HG03159 (cell line): ENCODE data around the gene HMCN2.
"Not testable (repeated sequence)": the region's sequence is repeated elsewhere in the genome, so short reads cannot be mapped to it uniquely, and the experiment has no call there.

Source experiments
- ATAC-seq: cut with Tn5 transposase; IDR thresholded peaks from one replicate; pipeline ENCODE4 v1.9.1; 2021; ENCODE audit warnings: mild to moderate bottlenecking, moderate library complexity; ENCODE audit not compliant: unreplicated experiment

HMCN2 gene

DNA sequence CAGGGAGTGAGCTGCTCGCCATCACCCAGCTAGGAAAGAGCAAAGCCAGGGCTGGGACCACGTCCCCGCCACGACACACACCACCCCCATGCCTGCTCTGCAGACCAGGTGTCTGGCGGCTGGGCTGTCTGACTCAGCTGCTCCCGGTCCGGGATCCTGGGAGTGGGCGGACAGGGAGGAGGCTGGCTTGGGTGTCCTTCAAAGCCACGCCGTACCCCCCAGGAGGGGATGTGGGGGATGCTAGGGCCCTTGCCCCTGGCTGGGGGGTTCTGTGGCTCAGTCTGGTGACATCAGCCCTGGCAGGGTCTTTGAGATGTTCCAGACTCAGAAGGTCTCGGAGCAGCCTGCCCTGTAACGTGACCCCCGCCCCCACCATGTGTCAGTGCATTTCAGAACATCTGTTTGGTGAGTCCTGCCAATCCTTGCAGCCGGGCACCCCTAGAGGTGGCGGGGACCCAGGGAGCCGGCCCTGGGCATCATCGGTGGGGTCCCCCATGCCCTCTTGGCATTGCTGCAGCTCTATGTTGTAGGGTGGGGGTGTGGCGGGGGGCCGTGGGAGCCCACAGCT lies 62.3 kb downstream of the HMCN2 start:
- no peak for ATAC-seq

DNA sequence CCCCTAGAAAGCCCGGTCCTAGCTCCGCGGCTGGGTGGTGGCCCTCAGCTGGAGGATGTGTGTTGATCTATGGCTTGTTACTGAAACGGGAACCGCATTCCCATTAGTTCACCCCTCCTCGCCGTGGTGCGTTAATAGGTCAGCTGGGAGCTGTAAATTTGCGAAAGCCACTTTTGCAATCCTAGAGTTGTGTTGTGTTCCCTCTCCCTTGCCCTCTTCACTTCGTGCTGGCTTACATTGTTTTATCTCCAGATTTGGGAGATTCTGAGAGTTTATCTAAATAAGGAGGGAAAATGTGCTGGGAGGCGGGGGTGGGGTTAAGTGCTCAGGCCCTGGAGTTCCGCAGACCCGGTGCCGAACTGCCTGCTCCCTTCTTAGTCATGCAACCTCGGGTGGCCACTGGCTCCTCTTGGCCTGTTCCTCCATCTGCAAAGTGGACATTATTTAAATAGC lies 62.8 kb downstream of the HMCN2 start:
- no peak for ATAC-seq

DNA sequence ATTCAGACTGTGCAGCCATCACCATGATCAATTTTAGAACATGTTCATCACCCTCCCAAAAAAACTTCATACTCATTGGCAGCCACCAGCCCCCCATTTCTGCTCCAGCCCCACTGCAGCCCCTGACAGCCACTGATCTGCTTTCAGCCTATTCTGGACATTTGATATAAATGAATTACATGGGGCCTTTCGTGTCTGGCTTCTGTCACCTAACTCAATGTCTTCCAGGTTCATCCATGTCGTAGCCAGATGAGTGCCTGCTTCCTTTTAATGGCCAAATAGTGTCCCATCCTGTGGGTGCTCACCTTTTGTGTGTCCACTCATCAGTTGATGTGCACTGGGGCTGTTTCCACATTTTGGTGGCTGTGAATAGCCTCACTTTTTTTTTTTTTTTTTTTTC lies 63.5 kb downstream of the HMCN2 start:
- no peak for ATAC-seq

DNA sequence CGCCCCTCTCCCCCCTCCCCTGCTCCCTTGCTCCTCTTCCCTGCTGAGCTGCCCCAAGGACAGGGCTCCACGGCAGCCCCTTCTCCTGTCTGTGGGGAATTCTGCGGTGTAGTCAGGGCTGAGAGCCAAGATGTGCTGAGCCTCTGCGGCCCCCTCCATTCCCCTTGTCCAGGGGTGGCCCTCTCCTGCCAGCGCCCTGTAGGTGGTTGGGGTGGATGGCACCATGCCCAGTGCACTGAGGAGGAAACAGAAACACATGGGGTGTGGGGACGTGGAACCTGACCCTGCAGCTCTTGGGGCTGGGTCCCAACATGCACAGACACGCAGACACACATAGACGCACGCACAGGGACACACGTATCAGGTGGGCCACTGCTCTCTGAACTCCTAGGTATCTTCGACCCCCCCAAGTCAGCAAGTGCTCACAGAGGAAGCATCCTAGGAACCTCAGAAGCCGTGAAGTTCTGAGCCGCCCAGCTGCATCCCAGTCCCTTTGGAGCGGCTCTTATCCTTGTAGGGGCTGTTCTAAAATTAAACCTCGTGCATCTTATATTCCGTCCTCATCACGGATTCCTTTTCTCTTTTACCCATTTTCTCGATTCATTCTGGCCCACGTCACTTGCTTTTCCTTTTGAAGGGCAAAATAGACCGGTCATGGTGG lies 64.8 kb downstream of the HMCN2 start:
- ATAC-seq: no peak

DNA sequence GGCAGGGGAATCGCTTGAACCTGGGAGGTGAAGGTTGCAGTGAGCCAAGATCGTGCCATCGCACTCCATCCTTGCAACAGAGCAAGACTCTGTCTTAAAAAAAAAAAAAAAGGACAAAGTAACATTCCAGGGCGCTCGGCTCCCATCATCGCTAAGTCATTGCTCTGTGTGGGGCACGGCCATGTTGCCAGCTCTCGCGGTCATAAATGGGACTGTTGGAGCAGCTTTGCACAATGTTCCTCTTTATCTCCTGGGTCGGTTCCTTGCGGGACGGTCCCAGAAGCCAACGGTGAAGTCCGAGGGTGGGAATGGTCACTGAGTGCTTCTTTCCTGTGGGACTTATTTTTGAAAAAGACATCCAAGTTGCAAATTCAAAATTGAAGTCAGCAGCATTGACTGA lies 65.5 kb downstream of the HMCN2 start:
- no peak for ATAC-seq

DNA sequence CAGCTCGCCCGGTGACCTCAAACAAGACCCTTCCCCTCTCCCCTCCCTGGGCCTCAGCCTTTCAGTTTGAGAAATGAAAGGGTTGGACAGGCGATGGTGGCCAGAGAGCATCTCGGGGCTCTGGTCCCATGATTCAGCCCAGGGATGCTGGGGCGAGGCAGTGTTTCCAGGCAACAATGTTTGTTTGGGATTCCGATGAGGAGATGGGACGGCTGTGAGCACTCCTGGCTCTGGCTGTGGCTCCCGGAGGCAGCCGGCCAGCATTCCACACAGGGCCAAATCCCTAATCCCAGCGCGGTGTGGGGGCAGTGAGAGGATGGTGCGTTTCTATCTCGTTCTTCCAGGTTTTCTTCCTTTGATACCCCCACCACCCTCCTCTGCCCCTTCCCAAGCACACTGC lies 66.0 kb downstream of the HMCN2 start:
- no peak for ATAC-seq

DNA sequence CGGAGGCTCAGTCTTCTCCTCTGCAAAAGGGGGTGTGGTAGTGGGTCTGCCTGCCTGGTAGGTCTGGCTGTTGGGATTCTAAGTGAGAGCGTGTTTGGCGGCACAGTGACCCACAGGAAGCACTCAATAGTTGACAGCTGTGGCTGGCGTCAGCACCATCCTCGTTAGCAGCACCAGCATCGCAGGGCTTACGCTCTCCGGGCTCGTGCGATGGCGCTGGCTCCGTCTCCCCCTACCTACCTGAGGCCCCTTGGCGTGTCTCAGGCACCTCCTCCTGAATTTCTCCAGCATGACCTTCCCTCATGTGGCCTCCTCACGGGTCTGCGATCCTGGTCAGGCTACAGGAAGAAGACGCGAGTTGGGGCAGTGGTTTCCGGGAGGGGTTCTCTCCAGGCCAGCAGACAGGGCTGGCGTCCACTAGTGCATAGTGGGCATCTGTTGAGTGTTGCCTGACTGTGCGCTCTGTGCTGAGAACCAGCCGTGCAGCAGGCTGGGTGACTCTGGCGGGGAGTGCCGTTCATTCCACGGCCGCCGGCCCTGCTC lies 66.9 kb downstream of the HMCN2 start:
- no peak for ATAC-seq

DNA sequence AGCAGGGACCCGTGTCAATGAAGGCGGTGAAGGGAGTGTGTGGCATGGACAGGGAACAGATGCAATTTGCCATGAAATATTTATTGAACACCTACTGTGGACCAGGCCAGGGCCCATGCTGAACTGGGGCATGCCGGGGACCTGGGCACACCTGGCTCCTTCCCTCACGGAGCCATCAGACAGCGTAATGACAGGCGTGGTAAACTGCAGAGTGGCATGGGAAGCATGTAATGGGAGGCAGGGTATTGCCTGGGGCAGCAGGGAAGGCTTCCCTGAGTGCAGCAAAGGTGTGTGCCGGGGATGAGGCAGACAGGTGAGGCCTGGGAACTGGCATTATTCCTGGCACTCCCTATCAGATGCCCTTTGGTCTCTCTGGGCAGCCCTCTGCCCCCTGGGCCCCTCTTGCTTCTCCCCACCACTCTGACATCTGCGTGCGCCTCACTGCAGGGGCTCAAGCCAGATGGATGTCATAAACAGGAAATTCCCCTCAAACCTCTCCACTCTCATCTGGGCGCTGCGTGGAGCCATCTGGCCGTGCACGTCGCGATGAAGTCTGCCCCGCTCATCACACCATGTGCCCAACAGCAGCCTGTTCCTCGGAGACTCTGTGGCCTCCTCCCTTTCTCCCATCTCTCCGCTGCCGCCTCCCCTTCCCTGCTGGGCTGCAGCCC lies 67.6 kb downstream of the HMCN2 start:
- no peak for ATAC-seq

DNA sequence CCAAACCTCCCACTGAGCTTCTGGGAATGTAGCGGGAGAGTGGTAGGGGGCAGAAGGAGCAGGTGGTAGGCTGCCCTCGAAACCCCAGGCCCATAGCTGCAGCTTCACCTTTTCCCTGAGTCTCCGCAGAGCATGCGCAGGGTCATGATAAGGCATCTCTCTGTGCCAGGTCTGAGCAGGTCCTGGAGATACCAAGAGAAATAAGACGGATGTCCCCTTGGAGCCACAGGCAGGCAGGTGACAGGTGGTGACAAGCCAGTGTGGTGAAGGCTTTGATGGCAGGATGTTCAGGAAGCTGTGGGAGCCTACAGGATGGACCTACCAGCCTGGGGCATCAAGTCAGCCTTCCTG lies 68.1 kb downstream of the HMCN2 start:
- ATAC-seq: no peak

DNA sequence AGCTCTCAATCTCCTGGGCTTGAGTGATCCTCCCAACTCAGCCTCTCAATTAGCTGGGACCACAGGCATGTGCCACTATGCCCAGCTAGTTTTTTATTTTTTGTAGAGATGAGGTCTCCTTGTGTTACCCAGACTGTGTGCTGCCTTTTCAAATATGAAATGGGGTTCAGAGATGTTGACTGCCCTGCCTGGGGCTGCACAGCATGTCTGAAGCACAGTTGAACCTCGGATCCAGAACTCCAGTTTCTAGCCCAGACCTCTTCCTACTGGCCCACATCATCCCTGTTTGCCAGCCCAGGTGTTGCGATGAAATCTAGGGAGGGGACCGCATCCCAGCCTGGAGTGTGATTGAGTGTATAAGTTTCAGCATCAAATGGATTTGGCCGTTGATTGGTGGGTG lies 69.4 kb downstream of the HMCN2 start:
- no peak for ATAC-seq

DNA sequence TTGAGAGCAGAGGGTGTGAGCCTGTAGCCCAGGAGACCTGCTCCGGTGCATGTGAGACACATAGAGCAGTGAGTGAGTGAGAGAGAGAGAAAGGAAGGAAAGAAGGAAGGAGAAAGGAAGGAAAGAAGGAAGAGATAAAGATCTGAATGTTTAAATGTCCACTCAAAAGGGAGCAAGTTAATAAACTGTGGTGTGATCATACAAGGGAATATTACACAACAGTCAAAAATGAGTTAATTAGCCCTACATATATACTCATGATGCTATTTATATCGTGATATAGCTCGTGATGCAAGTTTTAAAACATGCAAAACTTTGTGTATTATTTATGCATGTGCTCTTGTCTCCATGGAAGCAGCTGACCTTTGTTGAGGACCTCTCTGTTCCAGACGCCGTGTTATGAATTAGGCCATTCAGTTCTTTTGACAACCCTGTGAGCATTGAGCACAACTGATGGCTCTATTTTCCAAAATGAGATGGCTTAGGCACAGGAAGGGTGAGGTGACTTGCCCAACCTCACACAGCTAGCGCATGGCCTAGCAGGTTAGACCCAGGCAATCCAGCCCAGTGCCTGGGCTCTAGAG lies 70.6 kb downstream of the HMCN2 start:
- no peak for ATAC-seq

DNA sequence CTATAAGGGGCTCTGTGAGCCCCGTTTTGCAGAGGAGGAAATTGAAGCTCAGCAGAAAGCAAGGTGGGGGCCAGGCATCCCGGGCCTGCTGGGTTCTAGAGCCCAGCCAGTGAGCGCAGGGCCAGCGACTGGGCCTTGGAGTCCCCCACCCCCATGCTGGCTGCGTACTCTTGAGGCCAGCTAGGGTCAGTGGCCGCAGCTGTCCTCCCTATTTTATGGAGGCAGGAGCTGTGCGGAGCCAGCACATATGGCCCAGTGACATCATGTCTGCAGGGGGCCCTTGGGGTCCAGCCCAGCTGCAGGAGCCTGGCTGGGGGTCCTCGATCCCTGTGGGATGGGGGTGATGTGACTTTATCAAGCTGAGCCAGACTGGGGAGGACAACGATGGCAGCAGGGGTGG lies 71.3 kb downstream of the HMCN2 start:
- no peak for ATAC-seq

DNA sequence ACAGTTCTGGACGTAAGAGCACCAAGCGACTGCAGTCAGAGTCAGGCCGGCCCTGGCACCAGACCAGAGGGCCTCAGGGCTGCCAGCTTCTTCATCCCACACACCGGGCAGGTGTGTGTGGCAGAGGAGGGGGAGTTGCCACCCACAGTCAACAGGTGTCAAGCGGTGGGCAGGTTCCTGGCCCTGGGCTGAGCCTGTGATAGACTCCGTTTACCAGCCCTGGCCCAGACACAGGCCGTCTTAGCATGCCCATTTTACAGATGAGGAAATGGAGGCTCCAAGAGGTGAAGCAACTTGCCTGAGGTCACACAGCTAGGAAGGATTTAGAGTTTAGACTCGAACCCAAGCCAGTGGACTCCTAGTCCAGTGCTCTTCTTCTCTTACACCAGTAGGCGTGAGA lies 71.8 kb downstream of the HMCN2 start:
- ATAC-seq: no peak

DNA sequence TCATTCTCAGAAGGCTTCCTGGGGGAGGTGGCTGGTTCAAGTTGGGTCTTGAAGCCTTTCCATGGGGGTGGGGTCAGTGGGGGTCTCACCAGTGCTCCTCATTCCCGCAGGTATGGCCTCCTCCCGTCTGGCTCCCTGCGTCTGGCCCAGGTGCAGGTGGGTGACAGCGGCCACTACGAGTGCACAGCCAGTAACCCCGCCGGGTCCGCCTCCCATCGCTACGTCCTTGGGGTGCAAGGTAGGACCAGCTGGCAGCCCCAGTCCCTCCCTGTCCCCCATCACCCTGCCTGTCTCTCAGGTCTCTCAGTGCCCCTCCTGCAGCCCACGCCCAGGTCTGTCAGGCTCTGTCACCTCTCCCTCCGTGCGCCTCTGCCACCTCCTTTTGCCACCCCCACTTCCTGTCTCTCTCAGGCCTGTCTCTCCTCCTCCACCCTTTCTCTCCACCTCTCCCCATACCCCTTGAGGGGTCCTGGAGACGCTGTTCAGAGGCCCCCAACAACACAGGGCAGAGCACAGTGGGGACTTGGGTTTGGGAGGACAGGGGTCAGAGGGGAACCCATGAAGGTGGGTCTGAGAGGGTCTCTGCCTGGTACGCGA lies 72.3 kb downstream of the HMCN2 start:
- ATAC-seq: no peak

DNA sequence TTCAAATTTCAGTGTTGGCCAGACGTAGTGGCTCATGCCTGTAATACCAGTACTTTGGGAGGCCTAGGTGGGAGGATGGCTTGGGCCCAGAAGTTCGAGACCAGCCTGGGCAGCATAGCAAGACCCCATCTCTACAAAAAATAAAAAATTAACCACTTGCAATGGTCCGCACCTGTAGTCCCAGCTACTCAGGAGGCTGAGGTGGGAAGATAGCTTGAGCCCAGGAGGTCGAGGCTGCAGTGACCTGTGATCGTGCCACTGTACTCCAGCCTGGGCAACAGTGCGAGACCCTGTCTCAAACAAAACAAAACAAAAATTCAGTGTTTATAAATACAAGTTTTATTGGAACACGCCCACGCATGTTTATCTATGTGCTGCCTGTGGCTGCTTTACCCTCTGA lies 73.3 kb downstream of the HMCN2 start:
- not testable (repeated sequence) for ATAC-seq

DNA sequence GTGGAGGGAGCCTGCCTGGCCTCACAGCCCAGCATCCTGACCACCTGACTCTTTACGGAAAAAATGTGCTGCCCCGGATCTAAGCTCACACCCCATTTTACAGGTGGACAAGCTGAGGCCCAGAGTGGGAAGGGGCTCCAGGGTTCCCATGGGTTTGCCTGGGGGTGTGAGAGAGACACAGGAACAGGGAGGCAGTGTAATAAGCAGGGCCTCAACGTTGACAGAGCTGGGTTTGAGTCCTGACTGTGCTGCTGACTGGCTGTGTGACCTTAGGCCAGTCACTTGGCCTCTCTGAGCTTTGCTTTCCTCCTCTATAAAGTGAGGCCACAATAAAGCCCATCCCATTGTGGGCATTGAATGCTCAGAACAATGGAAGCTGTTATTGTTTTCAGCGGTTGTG lies 73.7 kb downstream of the HMCN2 start:
- ATAC-seq: no peak

DNA sequence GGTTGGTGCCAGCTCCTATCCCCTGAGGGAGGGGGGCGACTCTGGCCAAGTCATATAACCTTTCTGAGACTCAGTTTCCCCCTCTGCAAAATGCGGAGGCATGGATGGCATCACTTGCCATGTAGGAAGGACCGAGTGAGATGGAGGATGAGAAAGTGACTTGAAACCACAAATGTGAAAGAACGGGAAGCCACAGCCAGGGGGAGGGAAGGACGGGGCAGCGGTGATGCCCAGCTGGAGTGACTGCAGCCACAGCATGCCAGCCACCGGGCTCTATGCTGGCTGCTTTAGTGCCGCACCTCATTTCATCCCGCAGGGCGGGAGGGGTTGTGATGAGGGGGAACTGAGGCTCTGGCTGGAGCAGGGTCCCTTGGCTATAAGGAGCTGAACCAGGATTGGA lies 74.5 kb downstream of the HMCN2 start:
- no peak for ATAC-seq

DNA sequence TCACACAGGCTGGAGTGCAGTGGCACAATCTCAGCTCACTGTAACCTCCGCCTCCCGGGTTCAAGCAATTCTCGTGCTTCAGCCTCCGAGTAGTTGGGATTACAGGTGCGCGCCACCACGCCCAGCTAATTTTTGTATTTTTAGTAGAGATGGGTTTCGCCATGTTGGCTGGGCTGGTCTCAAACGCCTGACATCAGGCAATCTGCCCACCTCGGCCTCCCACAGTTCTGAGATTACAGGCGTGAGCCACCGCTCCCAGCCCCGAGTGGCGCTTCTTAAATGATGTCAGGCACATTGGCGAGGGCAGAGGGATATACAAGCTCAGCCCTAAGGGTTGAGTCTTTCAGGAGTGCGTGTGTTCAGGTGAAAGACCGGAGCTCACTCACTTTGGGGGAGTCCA lies 75.0 kb downstream of the HMCN2 start:
- ATAC-seq: not testable (repeated sequence)

DNA sequence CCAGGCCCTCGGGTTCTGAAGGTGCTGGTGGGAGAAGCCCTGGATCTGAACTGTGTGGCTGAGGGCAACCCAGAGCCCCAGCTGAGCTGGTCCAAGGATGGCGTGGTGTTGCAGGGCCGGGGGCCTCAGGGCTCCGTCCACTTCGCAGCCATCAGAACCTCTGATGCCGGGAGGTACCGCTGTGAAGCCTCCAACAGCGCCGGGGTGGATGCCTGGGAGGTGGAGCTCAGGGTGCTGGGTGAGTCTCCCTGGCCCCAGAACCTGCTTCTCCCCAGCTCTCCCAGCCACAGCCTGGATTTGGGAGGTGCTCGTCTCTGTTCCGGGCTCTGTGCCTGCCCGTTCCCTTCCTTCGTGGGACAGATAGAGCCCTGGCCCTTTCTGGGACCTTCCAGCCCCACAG lies 75.6 kb downstream of the HMCN2 start:
- no peak for ATAC-seq

DNA sequence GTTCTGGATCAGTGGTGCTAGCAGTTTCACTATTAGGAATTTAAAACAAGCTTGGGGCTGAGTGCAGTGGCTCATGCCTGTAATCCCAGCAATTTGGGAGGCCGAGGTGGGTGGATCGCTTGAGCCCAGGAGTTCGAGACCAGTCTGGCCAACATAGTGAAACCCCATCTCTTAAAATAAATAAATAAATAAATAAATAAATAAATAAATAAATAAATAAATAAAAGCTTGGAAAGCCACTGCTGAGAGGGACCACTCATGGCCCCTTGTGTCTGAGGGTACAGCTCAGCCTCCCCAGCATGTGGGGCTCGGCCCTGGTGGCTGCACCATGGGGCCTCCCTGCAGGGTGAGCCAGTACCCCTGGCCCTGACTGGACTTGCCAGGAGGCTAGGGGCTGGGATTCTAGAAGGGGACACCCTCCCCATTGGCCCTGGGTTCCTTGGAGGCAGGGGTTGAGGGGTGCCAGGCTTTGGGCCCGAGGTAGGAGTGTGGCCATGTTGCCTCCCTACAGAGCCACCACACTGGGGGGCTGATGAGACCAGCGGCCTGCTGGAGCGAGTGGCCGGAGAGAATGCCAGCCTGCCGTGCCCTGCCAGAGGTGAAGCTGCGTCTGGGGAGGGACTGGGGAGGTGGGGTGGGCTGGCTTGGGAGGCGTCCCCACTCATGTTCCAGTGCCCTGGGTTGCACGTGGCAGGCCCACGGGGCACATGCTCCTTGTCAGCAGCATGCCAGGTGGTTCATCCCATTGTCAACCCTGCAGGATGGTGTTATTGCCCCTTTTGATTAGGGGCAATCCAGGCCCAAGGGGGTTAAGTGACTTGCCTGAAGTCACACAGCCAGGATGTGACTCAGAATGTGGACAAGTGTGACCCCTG lies 76.5 kb downstream of the HMCN2 start:
- no peak for ATAC-seq

DNA sequence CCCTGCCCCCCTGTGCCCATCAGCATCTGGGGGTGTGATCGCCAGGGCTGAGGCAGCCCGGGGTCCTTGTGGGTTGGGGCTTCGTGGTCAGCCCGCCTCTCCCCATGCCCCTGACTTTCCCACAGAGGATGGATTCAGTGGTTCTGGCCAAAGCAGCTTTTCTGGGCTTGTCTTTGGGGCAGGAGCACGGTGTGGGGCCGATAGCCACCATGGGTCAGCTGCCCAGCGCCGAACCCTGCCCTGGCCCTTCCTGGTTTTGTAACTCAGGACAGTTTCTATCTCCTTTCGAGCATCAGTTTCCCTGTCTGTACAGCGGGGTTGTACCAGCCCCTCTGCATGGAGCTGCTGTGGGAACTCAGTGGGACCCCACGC lies 77.1 kb downstream of the HMCN2 start:
- ATAC-seq: no peak
